Right lung (tissue), 5 donors: ENCODE results near the gene MAD1L1. TPM values are rescaled to one million over a fixed set of nuclear protein-coding genes. Genes with fewer than 3 reads are reported as not detected.

Experiments used
- DNase-seq, 2 donors: peaks; one replicate each; pipeline ENCODE4 v3.0.0-alpha.2; 2013
- polyA plus RNA-seq, 5 donors: library from polyadenylated mRNA; unstranded; fragments of 120-200 nt; gene quantifications; one replicate each; pipeline versions ENCODE4 v1.2.1 to v1.2.3, GENCODE V29; 2013; ENCODE audit warnings: inconsistent platforms in 1 of 5, low replicate concordance in 1 of 5; ENCODE audit not compliant: insufficient read length in 5 of 5, insufficient read depth in 1 of 5

Gene MAD1L1
- polyA plus RNA-seq, 5 donors, result 15.5 to 26.8 (median 23.1) TPM

DNA sequence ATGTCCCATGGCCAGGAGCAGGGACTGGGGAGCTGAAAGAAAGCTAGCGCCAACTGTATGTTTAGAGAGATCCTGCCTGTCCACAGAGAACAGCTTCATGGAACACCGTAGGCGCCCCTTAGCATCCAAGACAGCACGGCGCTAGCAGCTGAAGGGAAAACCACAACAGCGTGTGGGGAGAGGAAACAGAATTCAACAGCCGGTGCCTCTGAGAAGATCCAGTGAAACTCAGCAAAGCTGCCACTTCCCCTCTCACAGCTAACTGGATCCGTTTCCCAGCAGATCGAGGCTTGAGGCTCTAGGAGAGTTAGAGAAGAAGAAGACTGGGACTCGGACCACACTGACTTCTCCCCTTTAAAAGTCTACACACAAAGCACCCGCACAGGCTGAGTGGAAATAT, 145.0 kb downstream of the MAD1L1 start:
- DNase-seq, result no peak

DNA sequence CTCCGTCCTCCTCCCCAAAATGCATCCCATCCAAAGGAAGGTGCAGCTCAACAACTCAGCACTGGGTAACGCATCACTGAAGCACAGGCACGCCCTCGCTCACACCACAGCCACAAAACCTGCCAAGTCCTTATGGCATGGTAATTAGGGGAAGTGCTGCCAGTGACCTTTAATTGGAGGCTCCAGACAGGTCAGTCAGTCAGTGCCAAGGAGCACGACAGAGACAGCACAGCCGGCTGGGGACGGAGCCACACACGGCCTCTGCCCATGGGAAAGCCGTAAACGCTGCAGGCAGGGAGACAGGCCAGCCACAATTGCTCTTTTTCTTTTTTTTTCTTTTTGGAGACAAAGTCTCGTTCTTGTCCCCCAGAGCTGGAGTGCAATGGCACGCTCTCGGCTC, 146.5 kb downstream of the MAD1L1 start:
- no peak for DNase-seq

DNA sequence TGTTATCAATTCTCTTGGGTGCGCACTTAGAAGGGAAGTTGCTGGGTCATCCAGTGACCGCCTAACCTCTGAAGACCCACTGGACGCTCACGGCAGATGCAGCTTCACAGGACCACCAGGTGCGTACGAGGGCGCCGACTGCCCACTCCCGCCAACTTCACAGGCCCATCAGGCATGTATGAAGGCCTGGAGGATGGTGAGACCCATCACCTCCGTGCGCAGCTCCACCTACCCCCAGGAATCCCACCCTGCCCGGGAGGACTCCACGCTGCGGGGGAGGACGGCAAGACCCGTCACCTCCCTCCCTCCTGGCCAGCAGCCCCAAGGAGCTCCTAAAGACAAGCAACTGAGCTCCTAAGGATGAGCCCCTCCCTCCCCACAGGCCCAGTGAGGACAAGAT, 146.9 kb downstream of the MAD1L1 start:
- no peak for DNase-seq

DNA sequence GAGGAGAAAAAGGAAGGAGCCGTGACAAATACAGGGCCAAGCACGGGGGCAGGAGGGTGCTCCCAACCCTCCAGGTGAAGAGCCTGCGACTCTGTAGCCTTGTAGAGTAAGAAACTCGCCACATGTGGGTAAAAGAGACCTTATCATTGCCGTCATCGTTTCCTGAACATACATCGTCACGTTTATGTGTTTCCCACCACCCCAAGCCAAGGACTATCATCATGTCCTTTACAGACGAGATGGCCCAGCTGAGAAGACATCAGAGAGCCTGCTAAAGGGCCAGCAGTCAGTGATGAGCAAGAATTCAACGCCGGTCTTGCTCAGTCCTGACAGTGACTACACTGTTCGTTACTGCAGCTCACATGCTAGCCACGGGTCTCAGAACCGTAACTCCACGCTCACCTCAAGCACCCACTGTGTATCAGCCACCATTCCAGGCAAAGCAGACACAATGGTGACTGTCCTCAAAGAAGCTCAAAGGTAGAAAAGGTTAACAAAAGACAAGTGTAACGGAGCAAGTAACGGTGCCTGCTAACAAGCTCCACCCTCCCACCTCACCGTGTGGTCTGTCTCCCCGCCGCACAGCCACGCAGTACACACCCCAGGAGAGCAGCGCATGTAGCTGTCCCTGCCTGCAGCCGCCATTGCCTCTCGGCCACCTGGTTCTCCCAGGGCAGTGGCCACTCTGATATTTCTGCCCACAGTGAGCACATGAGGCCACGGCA, 147.8 kb downstream of the MAD1L1 start:
- no peak for DNase-seq

DNA sequence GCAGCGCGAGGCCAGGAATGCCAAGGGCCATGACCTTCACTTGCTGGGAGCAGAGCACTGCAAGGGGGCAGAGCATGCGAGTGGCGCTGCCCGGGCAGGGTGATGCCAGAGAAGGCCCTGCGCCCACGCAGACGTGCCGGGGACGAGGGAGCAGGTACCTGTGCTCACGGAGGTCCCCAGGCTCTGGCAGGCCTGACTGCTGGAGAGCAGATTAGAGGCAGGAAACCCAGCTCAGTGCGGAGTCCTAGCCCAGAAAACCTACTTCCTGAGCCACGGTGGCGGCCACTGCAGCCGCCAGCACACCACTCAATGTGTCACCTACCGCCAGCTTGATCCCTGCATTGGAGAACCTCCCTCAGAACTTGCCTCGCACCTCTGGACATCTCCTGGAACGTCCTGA, 148.4 kb downstream of the MAD1L1 start:
- no peak for DNase-seq

DNA sequence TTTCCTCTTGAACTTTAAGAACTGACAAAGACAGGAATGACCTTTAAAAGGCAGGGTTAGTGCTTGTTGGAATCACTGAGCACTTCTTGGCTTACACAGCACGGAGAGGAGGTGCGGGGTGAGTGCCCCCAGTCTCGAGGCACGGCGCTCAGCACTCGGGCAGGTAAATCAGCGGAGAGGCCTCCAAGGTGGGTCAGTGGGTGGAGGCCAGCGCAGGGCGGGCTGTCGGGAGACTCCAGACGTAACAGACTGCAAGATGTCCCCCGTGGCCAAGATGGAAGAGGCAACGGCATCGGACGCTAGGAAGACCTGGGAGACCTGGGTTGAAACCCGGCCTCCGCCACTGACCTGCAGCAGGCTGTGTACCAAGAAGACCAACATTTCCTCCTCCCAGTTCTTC, 149.4 kb downstream of the MAD1L1 start:
- DNase-seq, result no peak

DNA sequence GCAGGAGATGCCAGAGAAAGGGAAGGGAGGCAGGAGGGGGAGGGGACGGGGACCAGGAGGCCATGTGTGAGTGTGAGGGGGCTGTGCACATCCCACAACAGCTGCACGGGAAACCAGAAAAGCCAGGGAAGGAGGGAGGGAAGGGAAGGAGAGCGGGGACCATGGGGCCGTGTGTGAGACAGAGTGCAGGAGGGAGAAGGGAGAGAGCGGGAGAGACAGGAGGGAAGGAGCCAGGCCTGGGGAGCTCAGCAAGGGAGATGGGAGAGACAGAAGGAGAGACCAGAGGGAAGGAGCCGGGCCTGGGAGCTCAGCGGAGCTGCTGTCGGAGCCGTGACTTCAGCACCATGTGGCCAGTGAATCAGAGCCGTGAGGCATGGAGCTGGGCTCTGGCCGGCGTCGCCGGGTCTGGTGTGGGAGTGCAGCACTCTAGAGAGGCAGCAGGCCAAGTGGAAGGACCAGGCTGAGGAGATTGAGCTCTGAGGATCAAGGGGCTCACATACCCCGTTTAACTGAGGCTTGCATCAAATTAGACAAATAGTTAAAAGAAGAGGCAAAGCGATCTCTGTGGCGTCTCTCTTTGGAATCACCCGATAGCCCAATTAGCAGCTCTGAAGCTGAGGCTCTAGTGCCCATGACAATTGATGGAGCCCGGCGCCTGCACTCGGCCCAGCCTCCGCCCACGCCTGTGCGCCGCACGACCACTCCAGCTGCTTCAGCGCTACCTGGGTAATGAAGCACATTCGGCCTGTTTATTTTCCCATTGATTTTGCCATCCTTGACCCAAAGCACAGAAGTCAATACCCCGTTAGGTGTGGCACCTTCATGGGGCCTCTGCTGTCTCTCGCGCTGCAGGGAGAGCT, 150.4 kb downstream of the MAD1L1 start:
- DNase-seq, result no peak

DNA sequence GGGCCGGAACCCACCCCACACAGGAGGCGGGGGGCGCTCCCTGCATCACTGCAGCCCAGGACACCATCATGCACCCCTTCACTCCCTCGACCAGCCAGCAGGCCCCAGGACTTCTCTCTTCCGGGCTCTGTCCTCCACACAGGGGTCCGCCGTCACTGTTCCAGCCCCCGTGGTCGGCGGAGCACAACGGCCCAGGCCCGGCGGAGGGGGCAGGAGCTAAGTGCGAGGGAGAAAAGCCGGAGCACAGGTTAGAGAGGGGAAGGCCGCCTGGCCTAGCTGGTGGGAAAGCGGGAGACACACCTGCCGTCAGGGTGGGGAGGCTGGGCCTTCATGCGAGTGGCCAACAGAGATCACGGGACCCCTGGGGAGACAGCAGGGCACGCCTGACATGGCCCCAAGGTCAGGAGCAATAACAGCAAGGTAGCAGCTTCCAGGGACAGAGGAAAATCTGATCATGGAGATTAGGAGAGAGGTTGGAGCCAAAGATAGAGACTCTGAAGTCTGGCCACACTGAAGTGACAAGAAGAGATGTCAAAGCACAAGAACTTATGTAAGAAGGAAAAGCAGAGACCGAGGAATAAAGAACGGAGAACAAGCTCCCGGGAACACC, 151.1 kb downstream of the MAD1L1 start:
- no peak for DNase-seq

DNA sequence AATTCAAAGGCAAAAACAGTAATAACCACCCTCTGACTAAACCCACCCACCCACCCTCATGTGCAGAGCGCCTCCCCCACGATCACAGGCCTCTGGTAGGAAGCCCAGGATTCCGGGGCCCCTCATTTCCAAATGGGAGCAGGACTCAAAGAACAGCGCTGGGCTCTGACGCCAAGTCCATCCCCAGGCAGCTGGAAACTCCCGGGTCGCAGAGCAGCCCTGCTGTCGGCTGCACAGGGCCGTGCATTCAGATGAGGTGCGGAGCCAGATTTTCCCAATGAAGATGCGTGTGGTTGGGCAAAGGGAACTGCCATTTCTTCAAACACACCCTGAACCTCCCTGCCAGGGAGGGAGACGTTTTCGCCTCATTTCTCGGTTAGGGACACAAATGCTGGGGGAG, 152.3 kb downstream of the MAD1L1 start:
- DNase-seq, result no peak

DNA sequence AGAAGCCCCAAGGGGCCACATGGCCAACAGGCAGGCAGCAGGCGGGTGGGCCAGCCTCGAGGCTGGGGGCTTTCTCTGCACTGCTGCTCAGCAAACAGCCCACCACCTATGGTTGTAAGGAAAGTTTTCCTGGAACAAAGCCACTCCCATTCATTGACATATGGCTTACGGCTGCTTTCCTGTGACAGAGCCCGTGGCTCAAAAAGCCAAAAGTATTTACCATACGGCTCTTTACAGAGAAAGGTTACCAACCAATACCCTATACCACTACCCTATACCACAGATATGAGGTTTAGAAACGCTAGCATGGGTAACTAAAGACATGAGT, 152.7 kb downstream of the MAD1L1 start:
- no peak for DNase-seq

DNA sequence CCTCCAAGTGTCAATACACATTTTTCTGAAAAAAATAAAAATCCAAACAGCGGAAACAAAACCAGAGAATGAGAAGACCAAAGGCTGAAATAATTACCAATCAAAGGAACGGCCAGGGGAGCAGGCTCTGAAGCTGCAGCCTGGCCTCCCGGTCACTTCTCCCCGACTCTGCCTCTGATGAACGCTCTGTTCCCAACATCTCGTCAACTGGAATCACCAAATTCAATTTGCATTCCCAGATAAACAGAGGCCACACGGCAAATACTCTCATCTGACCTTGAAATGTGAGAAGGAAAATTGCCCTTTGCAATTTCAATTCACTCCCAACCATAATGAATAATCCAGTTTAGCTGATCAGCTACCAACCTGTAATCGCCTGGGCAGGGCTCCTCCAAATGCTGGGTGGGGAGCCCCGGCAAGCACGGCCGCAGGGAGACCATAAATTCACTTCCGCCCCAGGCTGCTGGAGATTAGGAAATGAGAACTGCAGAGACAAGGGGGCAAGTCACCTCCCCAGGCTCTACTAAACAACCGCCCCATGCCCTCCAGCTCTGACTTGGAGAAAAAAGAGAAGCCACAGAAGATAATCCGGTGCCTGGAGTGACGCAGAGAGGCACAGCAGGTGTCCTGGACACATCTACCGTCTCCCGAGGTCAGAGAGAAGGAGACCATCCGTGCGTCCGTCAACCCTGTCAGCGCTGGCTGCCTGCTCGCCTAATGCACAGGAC, 153.2 kb downstream of the MAD1L1 start:
- DNase-seq, result no peak

DNA sequence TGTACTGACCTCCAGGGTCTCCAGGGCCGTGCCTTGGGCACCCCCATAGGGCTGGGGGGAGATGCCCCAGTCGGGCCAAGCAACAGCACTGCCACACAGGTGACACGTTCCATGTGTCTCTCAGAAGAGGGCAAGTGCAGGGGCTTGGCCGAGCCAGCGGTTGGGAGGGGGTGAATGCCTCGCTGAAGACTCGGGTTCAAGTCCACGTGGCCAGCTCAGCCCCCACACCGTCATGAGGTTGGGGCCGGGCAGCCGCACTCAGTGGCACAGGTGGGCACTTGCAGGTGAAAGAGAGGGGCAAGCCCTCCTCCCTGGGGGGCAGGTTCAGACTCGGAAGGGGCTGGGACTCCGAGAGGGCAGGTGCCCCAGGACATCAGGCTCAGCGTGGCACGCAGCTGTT, 153.8 kb downstream of the MAD1L1 start:
- no peak for DNase-seq

DNA sequence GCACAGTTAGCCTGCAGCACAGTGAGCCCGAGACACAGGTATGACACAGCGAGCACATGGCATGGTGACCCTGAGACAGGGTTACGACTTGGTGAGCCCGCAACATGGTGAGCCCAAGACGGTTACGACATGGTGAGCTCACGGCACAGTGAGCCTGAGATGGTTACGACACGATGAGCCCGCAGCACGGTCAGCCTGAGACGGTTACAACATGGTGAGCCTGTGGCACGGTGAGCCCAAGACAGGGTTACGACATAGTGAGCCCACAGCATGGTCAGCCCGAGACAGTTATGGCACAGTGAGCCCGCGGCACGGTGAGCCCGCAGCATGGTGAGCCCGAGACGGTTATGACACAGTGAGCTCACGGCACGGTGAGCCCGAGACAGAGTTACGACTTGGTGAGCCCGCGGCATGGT, 156.1 kb downstream of the MAD1L1 start:
- no peak for DNase-seq

DNA sequence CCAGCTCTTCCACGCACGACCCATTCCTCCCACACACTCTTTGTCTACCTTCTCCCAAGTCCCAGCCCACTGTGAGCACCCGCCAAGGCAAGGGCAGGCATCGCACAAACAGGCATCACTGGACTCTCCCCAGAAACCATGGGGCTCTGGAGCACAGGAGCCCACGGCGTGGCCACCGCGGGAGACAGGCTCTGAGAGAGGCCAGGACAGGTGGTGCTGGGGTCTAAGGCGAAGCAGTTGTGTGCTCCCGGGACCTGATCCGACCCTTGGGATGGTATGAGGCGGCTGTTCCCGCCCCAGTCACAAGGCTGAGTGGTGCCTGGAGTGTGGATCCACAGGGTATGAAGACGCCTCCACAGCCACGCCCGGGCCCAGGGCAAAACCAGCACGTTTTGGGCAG, 156.9 kb downstream of the MAD1L1 start:
- DNase-seq, result no peak

DNA sequence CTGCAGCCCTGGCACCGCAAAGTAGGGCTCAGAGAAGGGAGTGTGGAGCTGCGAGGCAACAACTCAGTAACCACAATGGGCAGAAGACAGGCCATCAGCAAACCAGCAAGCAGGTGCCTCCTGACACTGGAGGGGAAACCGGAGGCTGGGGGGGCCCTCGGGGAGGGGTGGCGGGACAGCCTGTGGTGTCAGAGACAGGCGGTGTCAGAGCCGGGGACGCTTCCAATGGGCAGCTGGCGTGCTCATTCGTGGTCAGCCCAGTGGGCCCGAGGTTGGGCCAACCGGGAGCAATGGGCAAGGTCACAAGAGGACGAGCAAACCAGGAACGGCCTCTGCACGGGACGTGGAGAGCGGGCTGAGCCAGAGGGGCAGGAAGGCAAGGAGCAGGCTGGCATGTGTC, 158.1 kb downstream of the MAD1L1 start:
- no peak for DNase-seq

DNA sequence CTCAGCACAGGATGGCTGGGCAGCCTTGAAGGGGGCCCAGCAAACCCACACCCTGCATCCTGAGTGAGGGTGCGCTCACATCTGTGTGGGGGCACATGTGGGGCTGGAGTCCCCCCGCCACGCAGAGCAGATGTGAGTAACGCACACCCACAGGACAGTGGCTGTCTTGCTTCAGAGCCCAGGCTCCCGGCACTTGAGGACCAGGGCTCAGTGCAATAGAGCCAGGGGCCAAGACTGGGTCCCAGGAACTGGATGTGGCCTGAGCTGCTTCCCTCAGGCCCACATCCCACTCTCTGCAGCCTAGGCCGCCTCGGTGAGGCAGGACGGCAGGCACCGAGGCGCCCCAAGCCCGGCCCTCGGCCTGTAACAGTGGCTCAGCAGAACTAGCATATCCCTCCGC, 159.9 kb downstream of the MAD1L1 start:
- no peak for DNase-seq

DNA sequence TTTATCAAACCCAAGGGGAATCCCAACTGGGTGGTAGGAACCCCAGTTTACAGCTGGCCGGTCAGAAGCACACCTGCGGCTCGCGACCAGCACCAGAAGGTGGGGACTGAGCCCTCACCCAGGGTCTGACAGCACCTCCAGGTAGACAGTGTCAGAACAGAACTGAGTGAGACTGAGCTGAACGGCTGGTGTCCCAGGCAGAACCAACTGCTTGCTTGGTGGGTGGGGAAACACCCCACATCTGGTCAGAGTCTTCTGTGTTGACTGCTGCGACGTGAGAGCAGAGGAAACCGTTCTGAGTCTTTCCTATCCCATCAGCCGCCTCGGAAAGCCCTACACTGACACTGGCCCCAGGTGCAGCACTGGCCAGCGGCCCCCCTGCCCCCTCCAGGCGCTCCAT, 160.7 kb downstream of the MAD1L1 start:
- DNase-seq, result no peak

DNA sequence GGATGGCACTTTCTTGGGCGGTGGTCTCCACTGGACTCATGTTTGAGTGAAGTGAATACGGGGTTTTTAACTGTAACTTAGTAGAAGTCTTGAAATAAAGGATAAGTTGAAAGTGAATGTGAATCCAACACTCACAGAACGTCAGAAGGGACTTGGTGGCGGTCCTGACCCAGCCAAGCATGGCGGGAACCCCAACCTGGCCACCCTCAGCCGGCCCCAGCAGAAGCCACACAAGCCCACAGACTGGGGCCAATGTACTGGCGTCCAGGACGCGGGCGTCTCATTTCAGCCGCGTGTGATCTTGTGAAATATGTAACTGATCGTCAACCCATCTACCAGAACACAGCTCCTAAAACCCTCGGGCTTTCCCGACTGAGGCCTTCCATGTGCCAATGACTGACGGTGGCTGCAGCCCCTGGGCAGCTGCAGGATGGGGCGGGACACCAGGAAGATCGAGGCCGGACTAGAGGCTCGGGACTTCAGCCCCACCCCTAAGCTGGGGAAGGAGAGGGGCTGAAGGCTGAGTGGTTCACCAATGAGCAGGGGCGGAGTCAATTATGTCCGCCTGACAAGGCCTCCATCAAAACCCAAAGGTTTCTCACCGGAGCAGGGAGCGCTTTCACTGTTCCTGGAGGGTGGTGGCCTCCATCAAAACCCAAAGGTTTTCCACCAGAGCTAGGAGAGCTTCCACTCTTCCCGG, 161.5 kb downstream of the MAD1L1 start:
- DNase-seq, result no peak

DNA sequence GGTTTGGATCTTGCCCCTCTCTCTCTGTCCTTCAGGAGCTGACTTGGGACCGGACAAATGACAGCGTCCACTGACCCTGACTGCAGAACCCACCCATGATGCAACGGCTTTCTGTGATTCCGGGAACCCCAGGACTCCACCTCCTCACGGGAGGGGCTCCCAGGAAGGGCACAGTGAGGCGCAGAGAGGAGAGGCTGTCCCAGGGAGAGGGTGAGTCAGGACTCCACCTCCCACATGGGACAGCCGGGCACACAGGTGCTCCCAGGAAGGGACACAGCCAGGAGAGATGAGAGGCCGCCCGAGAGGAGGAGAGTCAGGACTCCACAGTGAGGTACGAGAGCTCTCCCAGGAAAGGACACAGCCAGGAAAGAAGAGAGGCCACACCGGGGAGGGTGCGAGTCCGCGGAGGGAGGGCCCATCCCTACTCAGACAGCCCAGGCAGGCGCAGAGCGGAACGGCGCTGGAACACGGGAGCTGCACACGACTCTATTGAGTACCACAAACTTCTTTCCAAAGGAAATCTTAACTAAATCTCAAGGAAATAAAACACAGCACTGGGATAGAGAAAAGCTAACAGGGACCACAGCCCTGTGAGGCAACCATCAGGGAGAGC, 162.5 kb downstream of the MAD1L1 start:
- no peak for DNase-seq

DNA sequence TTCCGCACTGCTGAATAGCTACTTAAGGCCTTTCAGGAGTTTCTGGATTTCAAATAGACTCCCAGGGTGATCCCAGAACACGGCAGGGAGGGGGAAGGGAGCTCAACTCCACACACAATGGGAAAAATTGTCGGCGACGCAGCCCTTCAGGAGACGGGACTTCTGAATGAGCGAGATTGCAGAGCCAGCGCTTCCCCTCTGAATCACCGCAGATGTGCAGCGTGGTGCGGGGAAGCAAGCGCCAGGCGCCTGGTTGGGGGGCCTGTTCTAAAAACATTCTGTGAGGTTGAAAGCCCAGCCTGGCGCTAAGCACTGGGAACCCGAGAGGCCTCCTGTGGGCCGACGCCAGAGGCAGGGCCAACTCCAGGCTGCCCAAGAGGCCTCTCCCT, 163.3 kb downstream of the MAD1L1 start:
- no peak for DNase-seq
